Activated CD4-positive, alpha-beta T cell treated with anti-CD3 and anti-CD28 coated beads for 1 hour (primary cell): ENCODE measurements around the gene ZNF189.

Experiments used
- DNase-seq: peaks from one replicate; pipeline ENCODE4 v3.0.0-alpha.2; 2020

ZNF189 gene

GRCh38 chr9:101455656-101456240, 57.1 kb downstream of the ZNF189 start:
- DNase-seq = no peak

GRCh38 chr9:101457003-101457402, 58.4 kb downstream of the ZNF189 start:
- no peak for DNase-seq

GRCh38 chr9:101458963-101459631, 60.4 kb downstream of the ZNF189 start:
- no peak for DNase-seq
